CD4-positive, alpha-beta T cell treated with Interferon gamma for 1 hour (primary cell): ENCODE measurements around the gene SH3D19.

ENCODE experiments used
- DNase-seq: peaks from one replicate; pipeline ENCODE4 v3.0.0-alpha.2; 2020

The SH3D19 gene

GRCh38 chr4:151226004-151226932 lies 99.1 kb downstream of the SH3D19 start:
- no peak for DNase-seq

- no peak for DNase-seq
These were observed 101.9 kb downstream of the SH3D19 start for GRCh38 chr4:151223465-151223864.

GRCh38 chr4:151219948-151220347 lies 105.5 kb downstream of the SH3D19 start:
- DNase-seq, result no peak

GRCh38 chr4:151219091-151219490 lies 106.3 kb downstream of the SH3D19 start:
- no peak for DNase-seq

- DNase-seq, result no peak
These were observed 107.1 kb downstream of the SH3D19 start for GRCh38 chr4:151218343-151218742.

GRCh38 chr4:151217326-151217725 lies 108.1 kb downstream of the SH3D19 start:
- no peak for DNase-seq

GRCh38 chr4:151215295-151215694 lies 110.1 kb downstream of the SH3D19 start:
- DNase-seq, result no peak

GRCh38 chr4:151207868-151208267 lies 117.5 kb downstream of the SH3D19 start:
- no peak for DNase-seq

GRCh38 chr4:151207186-151207585 lies 118.2 kb downstream of the SH3D19 start:
- DNase-seq, result no peak

- DNase-seq, result no peak
These were observed 119.0 kb downstream of the SH3D19 start for GRCh38 chr4:151206241-151207005.

GRCh38 chr4:151205722-151206121 lies 119.7 kb downstream of the SH3D19 start:
- DNase-seq, result no peak

- no peak for DNase-seq
These were observed 120.4 kb downstream of the SH3D19 start for GRCh38 chr4:151204925-151205524.

GRCh38 chr4:151202851-151203455 lies 122.5 kb downstream of the SH3D19 start:
- no peak for DNase-seq

GRCh38 chr4:151202381-151202780 lies 123.0 kb downstream of the SH3D19 start:
- DNase-seq, result no peak

GRCh38 chr4:151199319-151200190 lies 125.8 kb downstream of the SH3D19 start:
- no peak for DNase-seq

- DNase-seq, result no peak
These were observed 126.7 kb downstream of the SH3D19 start for GRCh38 chr4:151198748-151199147.

GRCh38 chr4:151197247-151197646 lies 128.2 kb downstream of the SH3D19 start:
- no peak for DNase-seq

GRCh38 chr4:151195801-151196200 lies 129.6 kb downstream of the SH3D19 start:
- no peak for DNase-seq

- no peak for DNase-seq
These were observed 132.0 kb downstream of the SH3D19 start for GRCh38 chr4:151193414-151193813.

GRCh38 chr4:151192556-151193235 lies 132.7 kb downstream of the SH3D19 start:
- DNase-seq, result no peak
